Lung (tissue), 12 donors: ENCODE data around the gene PAPPA. TPM values are rescaled to one million over a fixed set of nuclear protein-coding genes. Genes with fewer than 3 reads are reported as not detected.

Experiments used
- ATAC-seq: fragments of 200-7000 bp; cut with Tn5 transposase; one replicate; pipeline ENCODE4 v1.9.1; 2020; ENCODE audit warnings: moderate number of reproducible peaks; ENCODE audit not compliant: insufficient read depth, low FRiP score
- DNase-seq, 3 donors: peaks; one replicate each; pipeline ENCODE4 v3.0.0-alpha.2; 2013 to 2017
- H3K27ac ChIP-seq, 2 donors: one replicate each; pipeline ENCODE4 v1.5.1; 2013; ENCODE audit warnings: mild to moderate bottlenecking in 2 of 2, moderate library complexity in 2 of 2, control low read depth in 1 of 2, inconsistent platforms in 1 of 2, low read depth in 1 of 2, low read length in 1 of 2
- H3K27me3 ChIP-seq, 3 donors: one replicate each; pipeline ENCODE4 v1.5.1; 2013; ENCODE audit warnings: low read length in 2 of 3; ENCODE audit not compliant: control insufficient read depth in 3 of 3, insufficient read depth in 3 of 3
- H3K36me3 ChIP-seq, 4 donors: one replicate each; pipeline ENCODE4 v1.5.1; 2013; ENCODE audit warnings: low read length in 4 of 4, mild to moderate bottlenecking in 1 of 4, moderate library complexity in 1 of 4; ENCODE audit not compliant: control insufficient read depth in 4 of 4, insufficient read depth in 4 of 4
- H3K4me1 ChIP-seq, 5 donors: one replicate each; pipeline ENCODE4 v1.5.1; 2013; ENCODE audit warnings: low read length in 5 of 5, mild to moderate bottlenecking in 2 of 5, moderate library complexity in 1 of 5; ENCODE audit not compliant: control insufficient read depth in 5 of 5, insufficient read depth in 5 of 5
- H3K4me3 ChIP-seq: one replicate; pipeline ENCODE4 v1.5.1; 2013; ENCODE audit warnings: mild to moderate bottlenecking, control low read depth, moderate library complexity
- H3K9ac ChIP-seq, 2 donors: one replicate each; pipeline ENCODE4 v1.5.1; 2013; ENCODE audit warnings: low read length in 2 of 2, control low read depth in 1 of 2; ENCODE audit not compliant: insufficient read depth in 1 of 2
- H3K9me3 ChIP-seq, 4 donors: one replicate each; pipeline ENCODE4 v1.5.1; 2013; ENCODE audit warnings: low read length in 3 of 4, mild to moderate bottlenecking in 1 of 4, moderate library complexity in 1 of 4; ENCODE audit not compliant: control insufficient read depth in 4 of 4, insufficient read depth in 3 of 4
- WGBS, 2 donors: extraction: QIAGEN DNeasy Blood & Tissue Kit; methylation state at CpG; one replicate each; pipeline ENCODE4 v1.1.7; 2013; 5-methylcytosine and 5-hydroxymethylcytosine counted together
- polyA plus RNA-seq, 2 donors: library from polyadenylated mRNA; stranded (reverse); fragments of 200-250 nt; gene quantifications; one replicate each; pipeline ENCODE4 v1.2.1, GENCODE V29; 2013
- total RNA-seq, 2 donors: library from RNA; depleted of rRNA in 1 of 2; stranded (reverse); fragments of >200 nt in 1 of 2; gene quantifications; one replicate each; pipeline ENCODE4 v1.2.1, GENCODE V29; 2014 to 2021
- TF ChIP-seq, protein P1 (sequence below): IDR thresholded peaks from 2 replicates; pipeline ENCODE4 v1.5.1; 2012; ENCODE audit warnings: mild to moderate bottlenecking; ENCODE audit errors: control extremely low read depth, extremely low read depth
- donor health status: control.
- donor health status: control.
- donor health status: Bipolar disorder and iron deficiency.
- donor health status: healthy.
- donor health status: DM: yes; HTN: yes; CAD: no.

PAPPA gene
- total and polyA plus RNA-seq, 4 donors: 0.45 to 6.7 (median 3.6) TPM

DNA sequence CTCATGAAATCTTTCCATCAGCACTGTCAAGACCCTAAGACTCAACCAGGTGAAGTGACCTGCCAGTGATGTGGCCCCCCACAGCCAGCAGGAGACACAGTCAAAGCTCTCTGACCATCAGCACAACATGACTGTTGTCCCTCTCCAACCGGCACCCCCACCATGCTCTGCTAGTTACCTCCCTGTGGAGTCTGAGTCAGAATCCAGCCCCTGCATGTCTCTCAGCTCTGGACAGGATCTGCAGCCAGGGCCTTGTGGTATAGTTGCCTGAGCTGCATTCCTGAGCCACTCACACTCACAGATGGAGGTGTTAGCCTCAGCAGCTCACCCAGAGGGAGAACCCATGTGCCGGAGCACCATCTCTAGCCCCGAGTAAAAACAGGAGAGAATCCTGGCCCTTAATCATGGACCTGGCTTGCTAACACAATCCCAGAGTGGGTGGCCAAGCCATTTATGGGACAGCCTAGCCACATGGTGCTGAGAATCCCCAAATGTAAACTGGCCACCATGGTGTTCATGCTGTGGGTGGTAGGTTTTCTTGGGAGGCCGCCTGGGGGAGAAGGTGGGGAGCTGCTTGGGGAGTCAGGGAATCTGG, 237.8 kb downstream of the PAPPA start:
- Histone ChIP-seq H3K27ac (no peak overlapping the region), H3K9me3 (peaks cover 0 to 2% (median 0%) of the 10 kb centered on the region in 4 donors), H3K9ac (no peak overlapping the region), H3K27me3 (no peaks in the 10 kb centered on the region), H3K4me3 (no peak overlapping the region), H3K36me3 (peaks cover 0 to 2% (median 0%) of the 10 kb centered on the region in 4 donors), H3K4me1 (no peaks in the 10 kb centered on the region)
- ATAC-seq: no peak
- TF ChIP-seq, protein P1, sequence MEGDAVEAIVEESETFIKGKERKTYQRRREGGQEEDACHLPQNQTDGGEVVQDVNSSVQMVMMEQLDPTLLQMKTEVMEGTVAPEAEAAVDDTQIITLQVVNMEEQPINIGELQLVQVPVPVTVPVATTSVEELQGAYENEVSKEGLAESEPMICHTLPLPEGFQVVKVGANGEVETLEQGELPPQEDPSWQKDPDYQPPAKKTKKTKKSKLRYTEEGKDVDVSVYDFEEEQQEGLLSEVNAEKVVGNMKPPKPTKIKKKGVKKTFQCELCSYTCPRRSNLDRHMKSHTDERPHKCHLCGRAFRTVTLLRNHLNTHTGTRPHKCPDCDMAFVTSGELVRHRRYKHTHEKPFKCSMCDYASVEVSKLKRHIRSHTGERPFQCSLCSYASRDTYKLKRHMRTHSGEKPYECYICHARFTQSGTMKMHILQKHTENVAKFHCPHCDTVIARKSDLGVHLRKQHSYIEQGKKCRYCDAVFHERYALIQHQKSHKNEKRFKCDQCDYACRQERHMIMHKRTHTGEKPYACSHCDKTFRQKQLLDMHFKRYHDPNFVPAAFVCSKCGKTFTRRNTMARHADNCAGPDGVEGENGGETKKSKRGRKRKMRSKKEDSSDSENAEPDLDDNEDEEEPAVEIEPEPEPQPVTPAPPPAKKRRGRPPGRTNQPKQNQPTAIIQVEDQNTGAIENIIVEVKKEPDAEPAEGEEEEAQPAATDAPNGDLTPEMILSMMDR: no peak
- WGBS, 2 donors: 88 to 90% methylated on average over 4 of the region's 4 CpGs
- no peak for DNase-seq

DNA sequence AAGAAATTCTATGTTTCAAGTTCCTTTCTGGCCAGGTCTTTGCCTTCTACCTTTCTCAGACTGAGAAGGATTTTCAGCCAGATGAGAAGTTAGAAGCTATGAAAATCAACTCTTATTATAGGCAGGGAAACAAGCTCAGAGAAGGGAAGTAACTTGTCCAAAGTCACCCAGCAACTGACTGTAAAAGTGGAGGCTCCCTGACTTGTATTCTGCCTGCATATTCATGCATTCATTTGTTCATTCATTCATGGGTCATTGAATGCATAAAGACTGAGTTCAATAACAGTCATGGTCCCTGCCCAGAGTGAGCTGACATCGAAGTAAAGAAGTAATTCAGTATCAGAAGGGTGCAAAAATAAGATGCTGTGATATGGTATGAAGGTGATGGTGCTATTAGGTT, 239.6 kb downstream of the PAPPA start:
- DNase-seq (no peak), ATAC-seq (no peak)
- 85 to 89% methylated on average over 1 of the region's 1 CpG for WGBS, 2 donors
- no peaks in the 10 kb centered on the region for H3K27me3 ChIP-seq
- peaks cover 0 to 8% (median 0%) of the 10 kb centered on the region in 4 donors for H3K36me3 ChIP-seq
- H3K9me3 ChIP-seq: peaks cover 0 to 2% (median 0%) of the 10 kb centered on the region in 4 donors
- TF ChIP-seq, protein P1: no peak
- H3K27ac ChIP-seq: no peak overlapping the region
- no peak overlapping the region for H3K9ac ChIP-seq
- H3K4me3 ChIP-seq: no peak overlapping the region
- H3K4me1 ChIP-seq: no peaks in the 10 kb centered on the region

DNA sequence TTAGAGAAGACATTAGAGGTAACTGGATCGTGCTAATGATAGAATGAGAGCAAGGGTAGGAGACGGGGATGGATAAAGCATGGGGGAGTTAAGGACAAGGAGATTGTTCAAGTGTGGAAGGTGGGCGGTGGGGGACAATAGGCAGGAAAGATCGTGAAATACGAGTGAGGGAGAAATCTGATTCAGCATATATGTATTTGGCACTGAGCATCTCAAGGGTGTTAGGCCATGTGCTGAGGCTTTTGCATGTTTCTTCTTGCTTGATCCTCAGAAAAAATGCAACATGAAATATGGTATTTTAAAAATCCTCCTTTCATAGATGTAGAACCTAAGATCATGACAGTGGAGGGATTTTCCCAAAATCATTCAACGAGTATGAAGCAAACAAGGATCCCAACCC, 240.5 kb downstream of the PAPPA start:
- Histone ChIP-seq H3K9me3 (peaks cover 0 to 2% (median 0%) of the 10 kb centered on the region in 4 donors), H3K9ac (no peak overlapping the region), H3K4me3 (no peak overlapping the region), H3K4me1 (no peaks in the 10 kb centered on the region), H3K27me3 (no peaks in the 10 kb centered on the region), H3K36me3 (peaks cover 0 to 12% (median 0%) of the 10 kb centered on the region in 4 donors), H3K27ac (no peak overlapping the region)
- no peak for ATAC-seq
- TF ChIP-seq, protein P1: no peak
- DNase-seq: no peak
- WGBS, 2 donors: 93 to 96% methylated on average over 6 of the region's 6 CpGs
